HG02759 (cell line): Measurements from ENCODE around the gene HARS2.
A peak's percentile ranks its signal among the peaks of the same experiment; 100 is the strongest.
"Not testable (repeated sequence)": the region's sequence is repeated elsewhere in the genome, so short reads cannot be mapped to it uniquely, and the experiment has no call there.

ENCODE experiments used
- ATAC-seq: cut with Tn5 transposase; IDR thresholded peaks from one replicate; pipeline ENCODE4 v1.9.1; 2021; ENCODE audit warnings: mild to moderate bottlenecking, moderate library complexity; ENCODE audit not compliant: unreplicated experiment

Gene HARS2

DNA sequence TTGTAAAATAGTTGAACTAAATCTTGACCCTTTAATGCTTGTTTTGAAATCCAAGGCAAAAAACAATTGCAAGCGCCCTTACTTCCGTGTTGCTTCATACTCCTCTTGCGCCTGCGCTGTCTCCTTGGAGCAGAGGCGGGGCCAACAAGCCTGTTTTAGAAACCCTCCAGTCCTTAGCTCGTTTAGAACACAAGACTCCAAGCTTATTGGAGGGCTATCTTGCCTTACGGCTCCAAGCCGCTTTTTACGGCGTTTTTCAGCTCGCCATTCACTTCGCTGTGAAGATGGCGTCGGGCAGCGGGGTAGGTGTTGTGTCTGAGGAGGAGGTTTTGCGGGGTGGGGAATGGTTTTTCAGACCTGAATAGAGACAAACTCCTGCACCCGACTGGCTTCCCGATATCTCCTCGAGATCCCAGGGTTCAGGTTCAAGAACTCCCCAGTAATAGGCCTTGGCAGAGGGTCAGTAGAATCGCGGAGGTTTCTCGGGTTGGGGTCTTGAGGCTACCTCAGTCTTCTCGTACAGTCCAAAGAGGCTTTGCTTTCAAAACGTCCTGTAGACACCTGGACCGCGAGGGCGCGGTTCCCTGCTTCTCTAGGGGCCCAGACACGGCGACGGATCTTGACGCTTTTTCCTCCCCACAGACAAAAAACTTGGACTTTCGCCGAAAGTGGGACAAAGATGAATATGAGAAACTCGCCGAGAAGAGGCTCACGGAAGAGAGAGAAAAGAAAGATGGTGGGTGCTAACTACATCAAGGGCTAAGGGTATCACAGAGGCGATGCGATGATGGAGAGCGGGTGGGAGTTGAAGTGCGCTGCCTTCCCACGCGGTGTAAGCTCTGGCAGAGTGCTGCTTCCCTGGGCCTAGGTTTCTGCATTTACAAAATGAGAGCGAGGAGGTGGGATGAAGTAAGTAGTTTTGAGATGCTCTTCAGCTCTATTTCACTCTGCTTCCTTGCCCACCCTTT is 9.2 kb downstream of the HARS2 start, which contains the start of gene ZMAT2:
Gene ZMAT2 (plus strand): TSS at position 271 of the 968 bp plus-strand sequence. CDS start 14 bp downstream, at position 285.
- peak; percentile 96 for ATAC-seq

DNA sequence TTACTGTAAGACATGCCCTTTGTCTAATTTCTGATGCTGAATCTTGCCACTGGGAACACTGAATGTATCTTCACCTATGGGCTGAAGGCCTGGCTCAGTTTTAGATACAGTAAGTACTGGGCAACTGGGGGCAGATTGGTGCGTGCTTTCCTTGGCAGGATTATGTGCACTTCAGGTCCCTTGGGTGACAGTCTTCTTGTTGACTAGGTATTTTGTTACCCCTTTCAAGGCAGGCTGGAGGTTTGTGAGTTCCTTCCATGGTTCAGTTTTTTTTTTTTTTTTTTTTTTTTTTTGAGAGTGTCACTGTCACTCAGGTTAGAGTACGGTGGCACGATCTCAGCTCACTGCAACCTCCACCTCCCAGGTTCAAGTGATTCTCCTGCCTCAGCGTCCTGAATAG is 16.6 kb downstream of the HARS2 start:
- ATAC-seq = no peak

DNA sequence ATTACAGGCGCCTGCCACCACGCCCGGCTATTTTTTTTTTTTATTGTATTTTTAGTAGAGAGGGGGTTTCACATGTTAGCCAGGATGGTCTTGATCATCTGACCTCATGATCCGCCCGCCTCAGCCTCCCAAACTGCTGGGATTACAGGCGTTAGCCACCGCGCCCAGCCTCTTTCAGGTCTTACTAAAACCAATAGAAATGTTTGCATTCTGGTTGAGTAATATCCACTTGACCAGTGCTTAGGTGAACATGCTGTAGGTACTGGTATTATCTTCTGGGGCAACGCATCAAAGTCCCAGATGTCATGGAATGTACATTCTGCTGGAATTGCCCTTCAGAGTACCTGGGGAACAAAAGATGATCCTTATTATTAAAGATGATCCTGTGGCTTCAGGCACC is 17.5 kb downstream of the HARS2 start:
- not testable (repeated sequence) for ATAC-seq

DNA sequence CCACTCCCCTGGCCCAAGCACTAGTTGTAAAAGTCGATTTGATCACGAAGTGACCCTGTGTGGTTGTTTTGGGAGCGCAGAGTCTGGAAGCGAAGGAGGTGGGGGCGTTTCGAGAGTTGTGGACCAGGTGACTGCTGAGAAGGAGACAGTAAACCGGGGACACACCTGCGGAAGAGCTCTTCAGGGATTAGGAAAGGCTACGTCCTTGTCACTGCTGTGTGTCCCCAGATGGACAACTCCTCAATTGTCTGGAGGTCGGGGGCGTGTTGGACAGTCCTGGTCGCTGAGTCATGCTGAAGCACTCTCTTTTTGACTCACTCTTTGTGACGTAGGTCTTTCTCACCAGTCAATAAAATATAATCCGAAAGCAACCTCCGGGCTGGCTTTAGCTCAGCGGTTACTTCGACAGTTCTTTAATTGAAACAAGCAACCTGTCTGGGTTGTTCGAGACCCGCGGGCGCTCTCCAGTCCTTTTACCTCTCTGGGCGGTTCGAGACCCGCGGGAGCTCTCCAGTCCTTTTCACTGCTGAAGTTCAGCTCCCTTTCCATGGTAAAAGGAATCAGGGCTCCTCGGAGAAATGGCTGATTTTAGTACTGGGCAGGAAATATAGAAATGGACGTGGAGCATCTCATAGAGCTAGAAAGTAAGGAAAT is 19.8 kb downstream of the HARS2 start:
- ATAC-seq = peak; percentile 90

DNA sequence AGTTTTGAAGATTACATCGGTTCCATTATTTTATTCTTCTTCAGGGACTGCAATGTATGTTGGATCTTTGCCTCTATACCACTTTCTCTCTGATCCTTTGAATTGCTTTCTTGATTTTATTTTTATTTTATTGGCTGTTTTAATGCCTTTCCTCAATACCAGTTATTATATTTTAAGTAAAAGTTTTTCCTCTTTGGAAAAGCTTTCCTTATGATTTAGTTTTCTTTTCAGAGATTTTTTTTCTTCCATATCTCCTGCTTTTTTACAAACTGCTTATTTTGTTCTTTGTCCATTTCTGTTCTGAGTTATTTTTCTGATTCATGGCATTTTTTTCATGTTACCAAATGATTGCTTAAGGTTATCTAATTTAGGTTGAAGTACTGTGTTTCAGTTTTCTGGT is 20.5 kb downstream of the HARS2 start:
- ATAC-seq = no peak

DNA sequence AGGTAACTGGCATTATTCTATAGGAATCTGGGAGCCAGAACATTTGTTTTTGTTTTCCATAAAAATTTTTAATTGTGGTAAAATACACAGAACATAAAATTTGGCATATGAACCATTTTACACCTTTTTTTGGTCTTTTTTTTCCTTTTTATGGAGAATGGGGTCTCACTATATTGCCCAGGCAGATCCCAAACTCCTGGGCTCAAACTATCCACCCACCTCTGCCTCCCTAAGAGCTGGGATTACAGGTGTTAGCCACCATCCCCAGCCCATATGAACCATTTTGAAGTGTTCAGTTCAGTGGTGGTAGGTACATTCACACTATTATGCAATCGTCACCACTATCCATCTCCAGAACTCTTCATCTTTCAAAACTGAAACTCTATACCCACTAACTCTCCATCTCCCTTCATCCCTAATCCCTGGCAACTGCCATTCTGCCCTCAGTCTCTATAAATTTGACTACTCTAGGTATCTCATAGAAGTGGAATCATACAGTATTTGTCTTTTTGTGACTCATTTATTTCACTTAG is 22.4 kb downstream of the HARS2 start:
- ATAC-seq = no peak

DNA sequence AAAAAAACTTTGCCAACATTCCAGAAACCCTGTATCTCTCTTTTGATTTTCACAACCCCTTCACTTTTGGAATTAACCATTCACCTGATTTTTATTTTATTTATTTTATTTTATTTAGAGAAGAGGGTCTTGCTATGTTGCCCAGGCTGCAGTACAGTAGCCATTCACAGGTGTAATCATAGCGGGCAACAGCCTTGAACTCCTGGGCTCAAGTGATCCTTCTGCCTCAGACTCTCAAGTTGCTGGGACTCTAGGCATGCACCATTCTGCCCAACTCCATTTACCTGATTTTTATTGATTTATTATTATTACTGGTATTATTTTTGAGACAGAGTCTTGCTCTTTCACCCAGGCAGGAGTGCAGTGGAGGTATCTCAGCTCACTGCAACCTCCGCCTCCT is 25.0 kb downstream of the HARS2 start:
- not testable (repeated sequence) for ATAC-seq

DNA sequence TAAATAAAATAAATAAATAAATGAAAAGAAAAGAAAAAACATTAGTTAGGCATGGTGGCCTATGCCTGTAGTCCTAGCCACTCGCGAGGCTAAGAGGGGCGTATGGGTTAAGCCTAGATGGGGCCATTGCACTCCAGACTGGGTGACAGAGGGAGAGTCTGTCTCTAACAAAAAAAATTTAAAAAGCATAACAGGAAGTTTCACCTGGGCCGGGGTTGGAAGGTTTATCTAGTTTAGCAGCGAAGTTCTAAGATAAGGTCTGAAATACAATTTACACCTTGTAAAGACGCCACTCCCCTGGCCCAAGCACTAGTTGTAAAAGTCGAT is 27.0 kb downstream of the HARS2 start:
- ATAC-seq = no peak

DNA sequence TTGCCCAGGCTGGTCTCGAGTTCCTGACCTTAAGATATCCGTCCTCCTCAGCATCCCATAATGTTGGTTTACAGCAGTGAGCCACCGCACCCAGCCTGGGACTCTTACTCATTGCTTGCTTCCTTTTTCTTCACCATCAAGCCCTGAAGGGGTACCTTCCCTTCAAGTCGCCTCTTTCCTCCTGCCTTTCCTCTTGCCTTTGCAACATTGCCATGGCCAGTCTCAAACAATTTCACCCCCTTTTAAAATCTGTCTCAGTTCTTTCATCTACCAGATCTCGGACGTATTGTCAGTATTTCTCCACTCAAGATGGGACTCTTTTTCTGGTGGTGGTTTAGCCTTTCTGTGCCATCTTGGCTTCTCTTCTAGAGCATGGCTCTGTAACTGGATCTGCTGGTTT is 29.5 kb downstream of the HARS2 start:
- not testable (repeated sequence) for ATAC-seq

DNA sequence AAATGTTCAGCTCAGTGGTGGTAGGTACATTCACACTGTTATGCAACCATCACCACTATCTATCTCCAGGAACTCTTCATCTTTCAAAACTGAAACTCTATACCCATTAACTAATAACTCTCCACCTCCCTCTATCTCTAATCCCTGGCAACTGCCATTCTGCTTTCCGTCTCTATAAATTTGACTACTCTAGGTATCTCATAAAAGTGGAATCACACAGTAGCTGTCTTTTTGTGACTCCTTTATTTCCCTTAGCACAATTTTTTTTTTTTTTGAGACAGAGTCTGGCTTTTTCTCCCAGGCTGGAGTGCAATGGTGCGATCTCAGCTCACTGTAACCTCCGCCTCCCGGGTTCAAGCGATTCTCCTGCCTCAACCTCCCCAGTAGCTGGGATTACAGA is 30.1 kb downstream of the HARS2 start:
- ATAC-seq = not testable (repeated sequence)

DNA sequence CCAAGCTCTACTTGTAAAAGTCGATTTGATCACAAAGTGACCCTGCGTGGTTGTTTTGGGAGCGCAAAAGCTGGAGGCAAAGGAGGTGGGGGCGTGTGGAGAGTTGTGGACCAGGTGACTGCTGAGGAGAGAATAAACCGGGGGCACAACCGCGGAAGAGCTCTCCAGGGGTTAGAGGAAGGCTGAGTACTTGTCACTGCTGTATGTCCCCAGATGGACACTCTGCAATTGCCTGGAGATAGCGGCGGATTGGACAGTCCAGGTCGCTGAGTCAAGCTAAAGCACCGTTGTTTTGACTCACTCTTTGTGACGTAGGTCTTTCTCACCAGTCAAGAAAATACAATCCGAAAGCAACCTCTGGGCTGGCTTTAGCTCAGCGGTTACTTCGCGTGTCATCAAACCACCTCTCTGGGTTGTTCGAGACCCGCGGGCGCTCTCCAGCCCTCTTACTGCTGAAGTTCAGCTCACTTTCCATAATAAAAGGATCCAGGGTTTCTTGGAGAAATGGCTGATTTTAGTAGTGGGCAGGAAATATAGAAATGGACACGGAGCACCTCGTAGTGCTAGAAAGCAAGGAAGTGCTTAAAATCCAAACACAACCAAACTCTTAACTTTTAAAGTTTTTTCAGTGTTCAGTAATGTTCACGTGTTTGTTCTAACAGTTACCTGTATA is 34.7 kb downstream of the HARS2 start:
- ATAC-seq = peak; percentile 91

DNA sequence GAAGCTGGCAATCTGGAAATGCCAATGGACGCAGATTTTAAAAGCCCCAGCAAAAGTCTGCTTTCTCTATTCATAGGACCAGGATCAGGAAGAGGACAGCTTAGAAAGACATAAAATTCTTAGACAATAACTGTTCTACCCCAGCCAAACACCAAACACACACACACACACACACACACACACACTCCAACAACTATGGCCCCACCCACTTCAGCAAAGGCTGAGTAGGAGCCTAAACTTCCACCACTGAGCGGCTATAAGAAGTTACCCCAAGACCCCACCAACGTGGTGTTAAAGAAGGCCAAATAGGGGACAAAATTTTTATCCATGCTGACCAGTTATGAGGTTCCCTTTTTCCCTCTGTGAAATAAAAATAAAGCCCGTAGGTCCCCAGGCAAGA is 41.8 kb downstream of the HARS2 start:
- ATAC-seq = no peak

DNA sequence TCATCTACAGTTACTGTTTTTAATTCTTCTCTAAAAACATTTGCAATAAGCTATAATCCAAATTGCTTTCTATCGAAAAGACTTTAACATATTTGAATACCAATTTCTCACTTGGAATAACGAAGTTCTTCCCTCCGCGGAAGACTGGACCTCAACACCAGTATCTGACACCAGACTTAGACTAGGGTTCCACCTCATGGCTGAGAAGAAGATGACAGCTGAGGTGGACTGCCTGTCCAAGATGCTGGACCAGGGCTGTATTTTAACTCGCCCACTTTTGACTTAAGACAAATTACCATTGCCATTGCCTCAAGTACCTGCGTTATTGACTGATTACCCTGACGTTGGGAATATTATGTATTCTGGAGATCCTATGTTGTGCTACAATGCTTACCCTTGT is 43.1 kb downstream of the HARS2 start:
- no peak for ATAC-seq

DNA sequence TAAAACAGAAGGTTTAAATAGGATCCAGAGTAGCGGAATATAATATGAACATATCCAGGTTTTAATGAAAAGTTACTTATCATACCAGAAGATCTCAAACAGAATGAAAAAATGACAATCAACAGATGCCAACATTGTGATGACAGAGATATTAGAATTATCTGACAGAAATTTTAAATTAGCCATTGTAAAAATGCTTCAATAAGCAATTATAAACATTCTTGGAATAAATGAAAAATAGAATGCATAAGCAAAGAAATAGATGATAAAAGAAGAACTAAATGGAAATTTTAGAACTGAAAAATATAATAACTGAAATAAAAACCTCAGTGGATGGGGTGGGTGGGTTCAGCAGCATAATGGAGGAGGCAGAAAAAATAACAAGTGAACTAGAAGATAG is 46.2 kb downstream of the HARS2 start:
- ATAC-seq = no peak

DNA sequence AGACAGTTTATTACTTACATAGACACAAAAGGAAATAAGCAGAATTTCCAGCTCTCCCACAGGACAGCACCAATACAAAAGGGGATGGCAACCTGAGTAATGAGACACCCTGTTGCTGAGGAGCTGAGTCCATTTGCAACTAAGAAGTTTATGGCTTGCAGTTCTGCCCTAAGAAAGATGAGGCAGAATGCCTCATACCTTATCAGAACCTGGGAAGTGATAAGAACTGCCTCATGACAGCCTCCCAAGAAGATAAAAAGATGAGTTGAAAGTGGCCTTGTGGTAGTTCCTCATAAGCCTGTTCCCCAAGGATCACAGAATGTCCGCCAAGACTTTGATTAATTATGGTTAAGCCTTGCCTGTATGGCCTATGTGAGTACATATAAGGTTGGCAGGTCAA is 50.7 kb downstream of the HARS2 start:
- no peak for ATAC-seq
